ENCODE measurements around the gene CRKL. TPM values are rescaled to one million over a fixed set of nuclear protein-coding genes. Genes with fewer than 3 reads are reported as not detected.

The CRKL gene, protein sequence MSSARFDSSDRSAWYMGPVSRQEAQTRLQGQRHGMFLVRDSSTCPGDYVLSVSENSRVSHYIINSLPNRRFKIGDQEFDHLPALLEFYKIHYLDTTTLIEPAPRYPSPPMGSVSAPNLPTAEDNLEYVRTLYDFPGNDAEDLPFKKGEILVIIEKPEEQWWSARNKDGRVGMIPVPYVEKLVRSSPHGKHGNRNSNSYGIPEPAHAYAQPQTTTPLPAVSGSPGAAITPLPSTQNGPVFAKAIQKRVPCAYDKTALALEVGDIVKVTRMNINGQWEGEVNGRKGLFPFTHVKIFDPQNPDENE
- 29.4 and 30.2 TPM in 2 replicates for total RNA-seq

DNA sequence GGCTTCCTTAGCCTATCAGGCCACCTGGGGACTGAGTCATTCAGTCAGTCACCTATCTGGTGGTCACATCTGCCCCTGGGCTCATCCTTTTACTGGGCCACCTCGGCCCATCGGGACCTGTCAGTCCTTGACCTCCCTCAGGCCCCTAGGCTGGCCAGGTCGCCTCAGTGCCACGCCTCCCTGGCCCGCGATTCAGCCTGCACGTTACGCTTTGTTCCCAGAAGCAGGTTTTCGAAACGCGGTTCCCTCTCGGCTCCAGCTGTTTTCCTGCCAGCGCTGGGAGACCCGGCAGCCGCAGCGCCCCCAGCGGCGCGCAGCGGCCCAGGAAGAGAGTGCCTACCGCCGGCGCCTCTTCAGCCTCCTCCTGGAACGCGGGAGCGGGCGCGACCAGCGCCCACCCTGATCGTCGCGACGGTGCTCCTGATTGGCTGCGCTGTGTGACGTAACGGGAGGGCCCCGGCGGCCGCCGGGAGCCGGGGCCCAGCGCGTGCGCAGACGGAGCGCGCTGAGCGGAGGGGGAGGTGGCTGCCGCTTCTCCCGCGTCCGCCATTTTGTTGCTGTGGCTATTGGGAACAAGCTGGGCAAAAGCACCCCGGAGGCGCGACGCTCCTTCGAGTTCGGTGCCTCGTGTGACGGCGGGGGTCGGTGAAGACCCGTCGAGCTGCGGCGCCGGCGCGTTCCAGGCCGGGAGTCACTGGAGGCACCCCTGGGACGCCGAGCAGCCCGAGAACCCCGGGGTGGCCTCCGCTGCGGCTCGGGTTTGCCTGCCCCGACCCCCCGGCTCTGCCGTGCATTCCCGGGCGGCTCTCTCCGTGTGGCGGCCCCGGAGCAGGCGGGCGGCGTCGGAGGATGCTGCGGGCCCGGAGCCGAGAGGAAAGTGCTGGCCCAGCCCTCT lies at the start of gene CRKL:
TSS of gene CRKL (plus strand) at position 492 of the 895 bp plus-strand sequence. CDS start 528 bp downstream, outside the sequence.

DNA sequence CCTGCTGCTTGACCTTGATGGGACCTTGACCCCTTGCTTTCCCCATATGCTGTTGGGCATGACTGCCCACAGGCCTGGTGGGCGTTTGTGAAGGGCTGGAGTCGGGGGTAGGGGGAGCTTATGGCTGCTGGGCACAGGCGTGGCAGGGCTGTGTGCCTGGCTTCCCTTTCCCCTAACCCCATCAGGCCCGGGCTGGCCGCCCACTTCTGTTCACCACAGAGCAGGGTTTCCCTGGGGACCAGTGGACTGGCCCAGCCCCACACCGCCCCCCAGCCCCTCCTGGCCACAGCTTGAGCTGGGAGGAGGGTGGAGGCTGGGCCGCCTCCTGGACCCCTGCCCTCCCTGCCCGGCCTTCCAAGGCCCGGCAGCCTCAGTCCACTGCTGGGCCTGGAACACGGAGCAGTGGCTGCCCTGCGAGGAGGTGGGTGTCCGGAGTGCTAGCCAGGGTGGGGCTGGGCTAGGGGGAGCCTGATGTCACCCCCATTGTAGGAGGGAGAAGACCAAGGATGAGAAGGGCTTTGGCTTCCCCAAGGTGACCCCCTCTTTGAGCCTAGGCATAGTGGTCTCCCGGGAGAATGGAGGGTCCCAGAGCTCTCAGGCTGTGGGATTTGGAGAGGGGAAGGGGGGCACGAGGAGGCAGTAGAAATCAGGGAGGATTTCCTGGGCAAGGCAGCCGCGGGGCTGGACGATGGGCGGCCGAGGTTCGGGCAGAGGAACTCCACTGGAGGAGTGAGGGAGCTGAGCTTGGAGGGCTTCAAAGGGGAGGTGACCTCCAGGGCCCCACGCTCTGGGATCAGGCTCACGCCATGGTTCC lies 49.9 kb downstream of the CRKL start, which contains the start of gene AIFM3:
TSS of gene AIFM3 (plus strand) at position 373 of the 814 bp plus-strand sequence. CDS start 690 bp downstream, outside the sequence.

DNA sequence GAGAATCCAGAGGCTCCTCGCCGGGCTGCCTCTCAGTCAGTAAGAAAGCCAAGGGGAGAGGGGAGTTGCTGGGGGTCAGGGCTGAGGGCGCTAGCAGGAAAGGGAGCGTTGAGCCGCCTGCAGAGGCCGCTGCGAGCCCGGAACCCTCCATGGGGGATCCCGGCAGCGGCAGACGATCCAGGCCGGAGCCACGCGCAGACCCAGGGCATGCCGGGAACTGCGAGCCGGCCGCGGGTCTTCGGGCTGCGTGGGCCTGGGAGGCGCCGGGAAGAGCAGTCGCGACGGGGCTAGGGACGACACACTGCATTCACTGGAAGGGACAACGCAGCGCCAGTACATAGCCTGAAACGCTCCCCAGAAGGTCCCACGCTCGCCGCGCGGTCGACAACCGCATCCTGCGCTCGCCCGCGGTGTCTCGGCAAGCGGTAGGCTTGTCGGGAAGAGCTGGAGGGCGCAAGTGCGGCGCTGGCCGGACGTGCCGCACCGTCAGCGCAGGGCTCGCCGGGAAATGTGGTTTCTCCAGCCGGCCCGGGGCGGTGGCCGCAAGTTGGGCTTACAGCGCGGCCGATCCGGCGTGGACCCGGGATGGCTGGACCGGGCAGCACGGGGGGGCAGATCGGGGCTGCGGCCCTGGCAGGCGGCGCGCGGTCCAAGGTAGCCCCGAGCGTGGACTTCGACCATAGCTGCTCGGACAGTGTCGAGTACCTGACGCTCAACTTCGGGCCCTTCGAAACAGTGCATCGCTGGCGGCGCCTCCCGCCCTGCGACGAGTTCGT lies 64.8 kb downstream of the CRKL start, which contains the start of gene LZTR1:
TSS of gene LZTR1 (plus strand) at position 511 of the 776 bp plus-strand sequence. CDS start at position 586, 75 bp downstream.

DNA sequence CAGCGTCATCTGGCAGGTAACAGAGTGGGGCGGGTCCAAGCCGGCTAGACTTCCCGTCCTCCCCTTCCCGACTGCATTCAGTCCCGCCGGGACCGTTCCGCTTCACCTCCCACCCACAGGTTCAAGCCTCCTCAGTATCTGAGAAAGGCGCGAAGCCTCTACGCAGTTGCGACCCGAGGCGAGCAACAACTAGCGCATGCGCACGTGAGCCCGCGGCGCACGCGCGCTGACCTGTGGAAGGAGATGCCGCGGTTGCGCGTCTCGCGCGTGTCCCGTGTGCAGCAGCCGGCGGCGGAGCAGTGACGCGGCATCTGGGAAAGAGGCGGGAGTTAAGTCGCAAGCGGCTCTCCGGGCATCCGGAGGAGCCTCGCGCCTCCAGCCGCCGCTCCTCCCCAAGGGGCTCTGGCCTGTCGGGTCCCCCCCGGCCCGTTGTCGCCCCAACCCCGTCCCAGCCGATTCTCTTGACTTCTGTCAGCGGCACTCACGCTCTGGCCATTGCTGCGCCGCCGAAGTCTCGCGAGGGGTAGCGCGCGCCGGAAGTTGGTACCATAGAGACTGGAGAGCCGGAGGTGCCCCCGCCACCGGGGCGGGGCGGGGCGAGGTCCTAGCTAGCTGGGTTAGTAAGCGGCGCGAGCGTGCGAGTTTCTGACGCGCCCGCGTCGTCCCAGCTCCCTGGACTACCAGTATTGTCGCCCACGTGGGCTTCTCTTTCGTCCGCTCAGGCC lies 84.6 kb downstream of the CRKL start, which contains the start of gene THAP7:
TSS of gene THAP7 (minus strand) at position 518 of the 725 bp plus-strand sequence. CDS start at position 311, 207 bp downstream.

Other genes starting within 250 kb of the CRKL start
- not detected in 2 replicates for gene SERPIND1, start 143.3 kb upstream of the CRKL start, total RNA-seq
- gene PI4KA, start 58.6 kb upstream of the CRKL start, total RNA-seq = 31.9 and 34.8 TPM in 2 replicates
- gene SNAP29, start 58.4 kb upstream of the CRKL start, total RNA-seq = 12.9 and 14.5 TPM in 2 replicates
- gene AIFM3, start 49.8 kb downstream of the CRKL start, total RNA-seq = 0.17 and 0.74 TPM in 2 replicates
- gene LZTR1, start 64.9 kb downstream of the CRKL start, total RNA-seq = 33.7 and 34.8 TPM in 2 replicates
- gene THAP7, start 84.7 kb downstream of the CRKL start, total RNA-seq = 31.2 and 35.6 TPM in 2 replicates
- 0.34 and 0.74 TPM in 2 replicates for gene P2RX6, start 97.8 kb downstream of the CRKL start, total RNA-seq
- 0.15 and 0.17 TPM in 2 replicates for gene SLC7A4, start 115.2 kb downstream of the CRKL start, total RNA-seq
- not detected in 2 replicates for gene LRRC74B, start 128.5 kb downstream of the CRKL start, total RNA-seq

All from bronchus fibroblast of lung (primary cell).